Loucy (cell line): ENCODE results near the gene TMEM43.

Source experiments
- H2AFZ ChIP-seq: fragments of 200-600 bp; sonication (generic); 2 replicates; pipeline ENCODE4 v1.6.0; 2016; ENCODE audit warnings: antibody characterized with exemption, mild to moderate bottlenecking, low read length, moderate library complexity
- H3F3A ChIP-seq: fragments of 200-600 bp; 2 replicates; pipeline ENCODE4 v1.6.0; 2016; ENCODE audit warnings: antibody characterized with exemption, low read depth, mild to moderate bottlenecking
- H3K27me3 ChIP-seq: fragments of 200-600 bp; sonication (generic); 2 replicates; pipeline ENCODE4 v1.6.1; 2014; ENCODE audit warnings: low read length, mild to moderate bottlenecking; ENCODE audit not compliant: insufficient read depth, poor library complexity, severe bottlenecking
- H3K36me3 ChIP-seq: fragments of 200-600 bp; sonication (generic); 2 replicates; pipeline ENCODE4 v1.6.1; 2016; ENCODE audit warnings: low read length; ENCODE audit not compliant: insufficient read depth
- H3K4me1 ChIP-seq: fragments of 200-600 bp; sonication (generic); 2 replicates; pipeline ENCODE4 v1.5.1; 2014; ENCODE audit warnings: low read length, mild to moderate bottlenecking; ENCODE audit not compliant: insufficient read depth, poor library complexity, severe bottlenecking
- H3K4me2 ChIP-seq: fragments of 200-600 bp; sonication (generic); 2 replicates; pipeline ENCODE4 v1.6.0; 2014; ENCODE audit warnings: antibody characterized with exemption, low read length, low read depth, mild to moderate bottlenecking; ENCODE audit not compliant: poor library complexity, severe bottlenecking
- H3K4me3 ChIP-seq: fragments of 200-600 bp; sonication (generic); 2 replicates; pipeline ENCODE4 v1.5.1; 2014; ENCODE audit warnings: low read length, mild to moderate bottlenecking, mixed read lengths; ENCODE audit not compliant: poor library complexity, severe bottlenecking
- H3K79me2 ChIP-seq: fragments of 200-600 bp; sonication (generic); 2 replicates; pipeline ENCODE4 v1.6.1; 2014; ENCODE audit warnings: low read length; ENCODE audit not compliant: insufficient read depth
- H3K9ac ChIP-seq: fragments of 200-600 bp; sonication (generic); 2 replicates; pipeline ENCODE4 v1.6.0; 2014; ENCODE audit warnings: mild to moderate bottlenecking, low read depth, low read length, moderate library complexity; ENCODE audit not compliant: poor library complexity, severe bottlenecking
- H3K9me2 ChIP-seq: fragments of 200-600 bp; sonication (generic); replicated peaks from 2 replicates; pipeline ENCODE4 v1.6.1; 2016; ENCODE audit warnings: low read depth, low read length, mixed read lengths
- H3K9me3 ChIP-seq: fragments of 200-600 bp; sonication (generic); 2 replicates; pipeline ENCODE4 v1.6.1; 2014; ENCODE audit warnings: mild to moderate bottlenecking, antibody characterized with exemption, low read length, low read depth; ENCODE audit not compliant: insufficient read depth
- H4K20me1 ChIP-seq: fragments of 200-600 bp; sonication (generic); 2 replicates; pipeline ENCODE4 v1.6.0; 2014; ENCODE audit warnings: antibody characterized with exemption, low read length, mild to moderate bottlenecking; ENCODE audit not compliant: insufficient read depth, poor library complexity, severe bottlenecking
- EZH2phosphoT487 ChIP-seq: fragments of 200-600 bp; IDR thresholded peaks from 2 replicates; pipeline ENCODE4 v1.6.1; 2018; ENCODE audit warnings: antibody characterized with exemption, mild to moderate bottlenecking, moderate library complexity, borderline replicate concordance
- TF ChIP-seq, protein P1 (sequence below): fragments of 200-600 bp; sonication (generic); conservative IDR thresholded peaks from 2 replicates; pipeline ENCODE4 v1.5.1; 2014; ENCODE audit warnings: mild to moderate bottlenecking, antibody characterized with exemption, low read length

TMEM43 gene

DNA sequence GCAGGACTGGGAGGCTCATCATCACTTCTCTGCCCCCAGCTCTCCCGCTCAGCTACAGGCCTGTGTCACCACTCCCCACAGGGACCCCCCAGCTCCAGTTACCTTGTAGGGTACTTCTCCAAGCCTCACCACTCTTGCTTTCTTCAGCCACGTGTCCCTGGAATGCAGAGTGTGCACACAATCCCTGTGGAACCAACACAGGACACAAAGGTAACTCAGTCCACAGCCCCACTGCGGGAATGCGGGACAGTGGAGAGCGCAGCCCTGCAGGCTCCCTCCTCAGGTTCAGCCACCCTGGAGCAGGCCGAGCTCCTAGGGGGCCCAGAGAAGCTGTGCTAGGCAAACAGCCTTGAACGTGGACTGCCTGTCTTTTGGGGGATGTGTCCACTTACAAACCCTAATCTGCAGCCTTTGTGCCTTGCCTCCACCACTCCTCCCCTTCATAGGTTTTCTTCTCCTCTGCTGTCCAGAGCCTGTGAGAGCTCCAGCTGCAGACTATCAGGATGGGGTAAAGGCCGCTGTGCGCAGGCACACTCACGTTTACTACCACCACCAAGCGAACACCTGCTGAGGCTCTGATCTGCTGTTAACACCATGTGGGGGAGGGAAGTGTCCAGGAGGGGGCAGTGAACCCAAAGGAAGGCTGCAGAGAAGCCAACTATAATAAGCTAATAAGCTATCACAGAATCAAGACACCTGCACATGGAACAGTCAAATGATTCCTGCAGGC is 27.5 kb downstream of the TMEM43 start:
- H3K4me3 ChIP-seq = no peak overlapping the region
- no peak overlapping the region for H2AFZ ChIP-seq
- no peaks in the 10 kb centered on the region for H4K20me1 ChIP-seq
- peaks cover 9% of the 10 kb centered on the region; the same call in 1 of the 2 replicates for H3K36me3 ChIP-seq
- no peaks in the 10 kb centered on the region for H3K79me2 ChIP-seq
- no peaks in the 10 kb centered on the region for H3F3A ChIP-seq
- TF ChIP-seq, protein P1, sequence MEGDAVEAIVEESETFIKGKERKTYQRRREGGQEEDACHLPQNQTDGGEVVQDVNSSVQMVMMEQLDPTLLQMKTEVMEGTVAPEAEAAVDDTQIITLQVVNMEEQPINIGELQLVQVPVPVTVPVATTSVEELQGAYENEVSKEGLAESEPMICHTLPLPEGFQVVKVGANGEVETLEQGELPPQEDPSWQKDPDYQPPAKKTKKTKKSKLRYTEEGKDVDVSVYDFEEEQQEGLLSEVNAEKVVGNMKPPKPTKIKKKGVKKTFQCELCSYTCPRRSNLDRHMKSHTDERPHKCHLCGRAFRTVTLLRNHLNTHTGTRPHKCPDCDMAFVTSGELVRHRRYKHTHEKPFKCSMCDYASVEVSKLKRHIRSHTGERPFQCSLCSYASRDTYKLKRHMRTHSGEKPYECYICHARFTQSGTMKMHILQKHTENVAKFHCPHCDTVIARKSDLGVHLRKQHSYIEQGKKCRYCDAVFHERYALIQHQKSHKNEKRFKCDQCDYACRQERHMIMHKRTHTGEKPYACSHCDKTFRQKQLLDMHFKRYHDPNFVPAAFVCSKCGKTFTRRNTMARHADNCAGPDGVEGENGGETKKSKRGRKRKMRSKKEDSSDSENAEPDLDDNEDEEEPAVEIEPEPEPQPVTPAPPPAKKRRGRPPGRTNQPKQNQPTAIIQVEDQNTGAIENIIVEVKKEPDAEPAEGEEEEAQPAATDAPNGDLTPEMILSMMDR = peak; percentile 66
- TF ChIP-seq EZH2phosphoT487 = no peak
- H3K4me2 ChIP-seq = no peak overlapping the region
- H3K9ac ChIP-seq = no peak overlapping the region
- no peaks in the 10 kb centered on the region for H3K9me2 ChIP-seq
- no peaks in the 10 kb centered on the region for H3K27me3 ChIP-seq
- no peaks in the 10 kb centered on the region for H3K9me3 ChIP-seq
- no peaks in the 10 kb centered on the region for H3K4me1 ChIP-seq

- Histone ChIP-seq H3K9ac (no peak overlapping the region), H3K9me3 (no peaks in the 10 kb centered on the region), H2AFZ (no peak overlapping the region), H3K9me2 (no peaks in the 10 kb centered on the region), H3K4me1 (no peaks in the 10 kb centered on the region), H3K4me2 (no peak overlapping the region), H4K20me1 (no peaks in the 10 kb centered on the region), H3K27me3 (no peaks in the 10 kb centered on the region), H3K4me3 (no peak overlapping the region), H3K36me3 (peaks cover 15% of the 10 kb centered on the region; the same call in 1 of the 2 replicates), H3K79me2 (no peaks in the 10 kb centered on the region), H3F3A (no peaks in the 10 kb centered on the region)
- no peak for TF ChIP-seq EZH2phosphoT487
- TF ChIP-seq, protein P1 = no peak
Measured at GRCh38 chr3:14152963-14153355, 28.1 kb downstream of the TMEM43 start.

DNA sequence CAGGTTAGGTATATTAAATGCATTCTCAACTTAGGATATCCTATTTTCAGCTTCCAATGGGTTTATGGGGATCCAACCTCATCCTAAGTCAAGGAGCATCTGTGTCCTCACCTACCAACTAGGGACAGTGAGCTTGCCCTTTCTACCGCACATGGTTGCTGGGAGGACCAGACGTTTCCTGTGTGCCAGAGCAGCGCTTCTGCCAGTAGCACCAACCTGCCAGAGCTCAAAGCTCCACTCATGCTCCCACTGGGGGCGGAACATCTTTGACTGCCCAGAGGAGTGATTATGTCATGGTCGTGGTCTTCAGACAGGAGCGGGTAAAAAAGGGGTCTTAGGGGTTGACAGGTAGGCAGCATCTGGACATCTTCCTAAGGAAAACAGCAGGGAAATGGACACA is 28.8 kb downstream of the TMEM43 start:
- TF ChIP-seq, protein P1 = no peak
- no peak for TF ChIP-seq EZH2phosphoT487
- no peaks in the 10 kb centered on the region for H3F3A ChIP-seq
- peaks cover 20% of the 10 kb centered on the region; the same call in 1 of the 2 replicates for H3K36me3 ChIP-seq
- no peaks in the 10 kb centered on the region for H3K79me2 ChIP-seq
- H3K4me3 ChIP-seq = no peak overlapping the region
- no peaks in the 10 kb centered on the region for H3K9me3 ChIP-seq
- H3K4me1 ChIP-seq = no peaks in the 10 kb centered on the region
- H4K20me1 ChIP-seq = no peaks in the 10 kb centered on the region
- H3K4me2 ChIP-seq = no peak overlapping the region
- no peaks in the 10 kb centered on the region for H3K27me3 ChIP-seq
- no peak overlapping the region for H3K9ac ChIP-seq
- no peak overlapping the region for H2AFZ ChIP-seq
- no peaks in the 10 kb centered on the region for H3K9me2 ChIP-seq
